ENCODE results near the gene FIS1.
"Not testable (repeated sequence)": the region's sequence is repeated elsewhere in the genome, so short reads cannot be mapped to it uniquely, and the experiment has no call there.

The FIS1 gene

DNA sequence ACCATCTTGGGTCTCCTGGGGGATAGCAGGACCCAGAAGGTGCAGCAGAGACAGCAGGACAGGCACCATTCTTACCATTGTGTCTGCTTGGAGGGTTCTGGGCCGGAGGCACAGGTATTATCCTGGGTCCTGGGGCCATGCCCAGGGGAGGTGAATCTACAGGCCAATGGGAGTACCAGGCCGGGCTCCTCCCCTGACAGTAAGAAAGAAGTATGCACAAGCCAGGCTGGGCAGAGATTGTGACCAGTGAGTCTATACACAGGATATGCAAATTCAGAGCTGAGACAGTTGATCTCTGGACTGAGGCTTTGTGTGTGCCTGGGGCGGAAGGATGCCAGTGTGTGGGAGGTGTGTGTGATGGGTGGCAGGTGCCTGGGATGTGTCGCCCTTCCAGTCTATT, 44.8 kb upstream of the FIS1 start:
- H3K4me3 ChIP-seq (ENCODE audit: control insufficient read depth in 1 of 7, extremely low read depth in 1 of 7, insufficient read depth in 4 of 7, low read depth in 2 of 7, low read length in 6 of 7); POLR2A ChIA-PET; H3K36me3 ChIP-seq (ENCODE audit: control insufficient read depth in 4 of 4, insufficient read depth in 4 of 4, low read length in 3 of 4); DNase-seq; H3K27ac ChIP-seq (ENCODE audit: insufficient read depth in 1 of 2, low read depth in 1 of 2, low read length in 2 of 2, poor library complexity in 1 of 2, severe bottlenecking in 2 of 2); H3K9me3 ChIP-seq (ENCODE audit: control extremely low read depth in 1 of 5, control insufficient read depth in 4 of 5, insufficient read depth in 2 of 5, low read depth in 1 of 5, low read length in 4 of 5): not testable (repeated sequence)
- peaks cover 0 to 34% (median 4%) of the 10 kb centered on the region in 5 experiments for H3K27me3 ChIP-seq (replicated peaks in 2 of 5; ENCODE audit: control insufficient read depth in 4 of 5, insufficient read depth in 5 of 5, low read length in 4 of 5)
- CTCF ChIA-PET = interaction anchor here (1.1 to 2.6 kb wide), 3 partner anchors 51 to 147 kb away, joined by 3 to 5 read pairs (median 3); no protein-coding TSS in a partner anchor
- peaks cover 0 to 13% (median 7%) of the 10 kb centered on the region in 4 experiments for H3K4me1 ChIP-seq (ENCODE audit: control extremely low read depth in 1 of 4, control insufficient read depth in 4 of 4, insufficient read depth in 4 of 4, low read length in 3 of 4)
- 100% methylated on average over 2 of the region's 4 CpGs for WGBS (ENCODE audit: insufficient coverage)

DNA sequence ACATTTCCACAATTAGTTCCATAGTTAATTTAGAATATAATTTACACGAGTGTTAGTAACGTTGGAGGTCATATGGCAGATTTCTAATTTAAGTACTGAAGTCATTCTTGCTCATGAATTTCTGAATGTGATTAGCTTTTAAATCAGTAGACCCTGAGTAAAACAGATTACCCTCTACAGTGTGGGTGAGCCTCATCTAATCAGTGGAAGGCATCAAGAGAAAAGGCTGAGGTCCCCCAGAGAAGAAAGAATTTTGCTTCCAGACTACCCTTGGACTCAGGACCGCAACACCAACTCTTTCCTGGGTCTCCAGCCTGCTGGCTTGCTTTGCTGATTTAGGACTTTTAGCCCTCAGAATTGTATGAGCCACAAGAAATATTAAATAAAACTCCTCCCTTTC, 43.6 kb upstream of the FIS1 start:
- ChIA-PET CTCF (no interaction called here), POLR2A (interaction anchor here (0.6 kb wide), 1 partner anchor 143 kb away, joined by 7 read pairs; no protein-coding TSS in a partner anchor)
- Histone ChIP-seq H3K27me3 (replicated peaks in 2 of 5; ENCODE audit: control insufficient read depth in 4 of 5, insufficient read depth in 5 of 5, low read length in 4 of 5) (peaks cover 0 to 25% (median 4%) of the 10 kb centered on the region in 5 experiments), H3K4me1 (ENCODE audit: control extremely low read depth in 1 of 4, control insufficient read depth in 4 of 4, insufficient read depth in 4 of 4, low read length in 3 of 4) (peaks cover 0 to 13% (median 7%) of the 10 kb centered on the region in 4 experiments), H3K36me3 (ENCODE audit: control insufficient read depth in 4 of 4, insufficient read depth in 4 of 4, low read length in 3 of 4) (no peaks in the 10 kb centered on the region), H3K4me3 (ENCODE audit: control insufficient read depth in 1 of 7, extremely low read depth in 1 of 7, insufficient read depth in 4 of 7, low read depth in 2 of 7, low read length in 6 of 7) (no peak overlapping the region), H3K27ac (ENCODE audit: insufficient read depth in 1 of 2, low read depth in 1 of 2, low read length in 2 of 2, poor library complexity in 1 of 2, severe bottlenecking in 2 of 2) (no peak overlapping the region), H3K9me3 (ENCODE audit: control extremely low read depth in 1 of 5, control insufficient read depth in 4 of 5, insufficient read depth in 2 of 5, low read depth in 1 of 5, low read length in 4 of 5) (no peaks in the 10 kb centered on the region)
- DNase-seq = no peak
- 100% methylated on average over 1 of the region's 3 CpGs for WGBS (ENCODE audit: insufficient coverage)

DNA sequence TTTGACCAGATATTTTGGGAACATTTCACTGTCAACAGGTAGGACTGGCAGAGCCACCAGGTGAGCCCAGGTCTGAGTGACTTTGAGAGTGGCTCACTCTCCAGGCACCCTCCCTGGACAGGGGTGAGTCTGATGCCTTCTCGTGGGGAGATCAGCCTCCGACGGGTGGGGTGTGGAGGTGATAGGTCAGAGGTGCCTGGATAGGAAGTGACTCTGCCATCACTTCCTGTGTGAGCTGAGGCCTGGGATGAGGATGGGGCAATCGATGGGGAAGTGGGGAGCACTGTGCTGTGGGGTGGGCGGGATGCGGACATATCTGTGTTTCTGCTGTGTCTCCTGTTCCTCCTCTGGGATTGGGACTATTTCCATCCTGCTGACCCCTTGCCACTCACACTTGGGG, 42.2 kb upstream of the FIS1 start:
- ChIA-PET POLR2A (no interaction called here), CTCF (no interaction called here)
- no peaks in the 10 kb centered on the region for H3K9me3 ChIP-seq (ENCODE audit: control extremely low read depth in 1 of 5, control insufficient read depth in 4 of 5, insufficient read depth in 2 of 5, low read depth in 1 of 5, low read length in 4 of 5)
- no peak overlapping the region for H3K27ac ChIP-seq (ENCODE audit: insufficient read depth in 1 of 2, low read depth in 1 of 2, low read length in 2 of 2, poor library complexity in 1 of 2, severe bottlenecking in 2 of 2)
- peaks cover 0 to 16% (median 9%) of the 10 kb centered on the region in 4 experiments for H3K4me1 ChIP-seq (ENCODE audit: control extremely low read depth in 1 of 4, control insufficient read depth in 4 of 4, insufficient read depth in 4 of 4, low read length in 3 of 4)
- peaks cover 0 to 13% (median 4%) of the 10 kb centered on the region in 5 experiments for H3K27me3 ChIP-seq (replicated peaks in 2 of 5; ENCODE audit: control insufficient read depth in 4 of 5, insufficient read depth in 5 of 5, low read length in 4 of 5)
- no peak for DNase-seq
- no peaks in the 10 kb centered on the region for H3K36me3 ChIP-seq (ENCODE audit: control insufficient read depth in 4 of 4, insufficient read depth in 4 of 4, low read length in 3 of 4)
- WGBS (ENCODE audit: insufficient coverage) = 71% methylated on average over 6 of the region's 6 CpGs
- H3K4me3 ChIP-seq (ENCODE audit: control insufficient read depth in 1 of 7, extremely low read depth in 1 of 7, insufficient read depth in 4 of 7, low read depth in 2 of 7, low read length in 6 of 7) = no peak overlapping the region

DNA sequence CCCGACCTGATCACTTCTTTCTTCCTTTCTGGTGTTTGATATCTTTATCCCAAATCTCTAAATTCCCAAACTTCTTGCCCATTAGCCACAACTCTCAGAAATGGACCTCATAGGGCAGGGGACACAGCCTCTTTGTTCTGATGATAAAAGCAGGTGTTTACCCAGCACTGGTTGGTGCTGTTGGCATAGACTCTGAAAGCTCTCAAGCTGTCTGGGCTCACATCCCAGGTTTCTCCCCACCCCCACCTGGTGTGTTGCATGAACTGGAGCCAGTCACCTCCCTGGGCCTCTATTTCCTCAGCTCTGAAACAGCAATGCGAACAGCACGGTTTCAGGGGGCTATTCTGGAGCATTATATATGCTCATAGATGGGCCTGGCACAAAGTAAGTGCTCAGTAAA, 41.0 kb upstream of the FIS1 start:
- H3K4me1 ChIP-seq (ENCODE audit: control extremely low read depth in 1 of 4, control insufficient read depth in 4 of 4, insufficient read depth in 4 of 4, low read length in 3 of 4) = peaks cover 0 to 16% (median 9%) of the 10 kb centered on the region in 4 experiments
- POLR2A ChIA-PET; H3K9me3 ChIP-seq (ENCODE audit: control extremely low read depth in 1 of 5, control insufficient read depth in 4 of 5, insufficient read depth in 2 of 5, low read depth in 1 of 5, low read length in 4 of 5); H3K36me3 ChIP-seq (ENCODE audit: control insufficient read depth in 4 of 4, insufficient read depth in 4 of 4, low read length in 3 of 4); H3K4me3 ChIP-seq (ENCODE audit: control insufficient read depth in 1 of 7, extremely low read depth in 1 of 7, insufficient read depth in 4 of 7, low read depth in 2 of 7, low read length in 6 of 7); DNase-seq; H3K27ac ChIP-seq (ENCODE audit: insufficient read depth in 1 of 2, low read depth in 1 of 2, low read length in 2 of 2, poor library complexity in 1 of 2, severe bottlenecking in 2 of 2); H3K27me3 ChIP-seq (replicated peaks in 2 of 5; ENCODE audit: control insufficient read depth in 4 of 5, insufficient read depth in 5 of 5, low read length in 4 of 5): not testable (repeated sequence)
- 100% methylated on average over 2 of the region's 3 CpGs for WGBS (ENCODE audit: insufficient coverage)
- CTCF ChIA-PET = interaction anchor here (0.8 to 1.2 kb wide), 3 partner anchors 51 to 142 kb away, joined by 3 to 6 read pairs (median 6); no protein-coding TSS in a partner anchor

DNA sequence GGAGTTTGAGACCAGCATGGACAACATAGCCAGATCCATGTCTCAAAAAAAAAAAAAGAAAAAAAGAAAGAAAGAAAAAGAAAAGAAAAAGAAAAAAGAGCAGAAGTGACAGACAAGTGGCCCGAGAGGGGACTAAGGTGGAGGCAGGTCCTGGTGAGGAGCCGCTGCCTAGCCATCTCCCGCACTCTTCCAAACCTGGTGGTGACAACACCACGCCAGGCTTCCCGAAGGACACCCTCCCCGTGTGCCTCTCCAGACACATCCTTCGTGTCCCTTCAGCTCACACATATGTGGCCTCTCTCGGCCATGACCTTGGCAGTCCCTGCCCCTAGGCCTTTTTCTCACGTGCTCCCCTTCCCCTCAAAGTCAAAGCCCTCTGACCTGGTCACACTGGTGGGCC, 40.3 kb upstream of the FIS1 start:
- 98% methylated on average over 6 of the region's 9 CpGs for WGBS (ENCODE audit: insufficient coverage)
- no peak overlapping the region for H3K4me3 ChIP-seq (ENCODE audit: control insufficient read depth in 1 of 7, extremely low read depth in 1 of 7, insufficient read depth in 4 of 7, low read depth in 2 of 7, low read length in 6 of 7)
- no peaks in the 10 kb centered on the region for H3K36me3 ChIP-seq (ENCODE audit: control insufficient read depth in 4 of 4, insufficient read depth in 4 of 4, low read length in 3 of 4)
- DNase-seq = no peak
- POLR2A ChIA-PET = no interaction called here
- H3K4me1 ChIP-seq (ENCODE audit: control extremely low read depth in 1 of 4, control insufficient read depth in 4 of 4, insufficient read depth in 4 of 4, low read length in 3 of 4) = peaks cover 0 to 16% (median 9%) of the 10 kb centered on the region in 4 experiments
- H3K27ac ChIP-seq (ENCODE audit: insufficient read depth in 1 of 2, low read depth in 1 of 2, low read length in 2 of 2, poor library complexity in 1 of 2, severe bottlenecking in 2 of 2) = no peak overlapping the region
- CTCF ChIA-PET = interaction anchor here (1.2 to 4.1 kb wide), 2 partner anchors 49 to 141 kb away, joined by 3 to 35 read pairs; partner anchors contain the start of gene CLDN15
- H3K27me3 ChIP-seq (replicated peaks in 2 of 5; ENCODE audit: control insufficient read depth in 4 of 5, insufficient read depth in 5 of 5, low read length in 4 of 5) = no peaks in the 10 kb centered on the region
- H3K9me3 ChIP-seq (ENCODE audit: control extremely low read depth in 1 of 5, control insufficient read depth in 4 of 5, insufficient read depth in 2 of 5, low read depth in 1 of 5, low read length in 4 of 5) = no peaks in the 10 kb centered on the region

DNA sequence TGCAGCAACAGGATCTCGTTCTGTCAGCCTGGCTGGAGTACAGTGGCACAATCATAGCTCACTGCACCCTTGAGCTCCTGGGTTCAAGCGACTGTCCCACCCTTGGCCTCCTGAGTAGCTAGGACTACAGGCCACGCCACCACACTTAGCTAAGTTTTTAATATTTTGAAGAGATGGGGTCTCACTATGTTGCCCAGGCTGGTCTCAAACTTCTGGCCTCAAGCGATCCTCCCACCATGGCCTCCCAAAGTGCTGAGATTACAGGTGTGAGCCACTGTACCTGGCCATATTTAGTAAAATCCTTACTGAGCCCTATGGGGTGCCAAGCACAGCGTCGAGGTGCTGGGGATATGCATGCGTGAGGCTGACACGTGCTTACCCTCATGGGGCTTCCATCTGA, 36.0 kb upstream of the FIS1 start:
- H3K4me1 ChIP-seq (ENCODE audit: control extremely low read depth in 1 of 4, control insufficient read depth in 4 of 4, insufficient read depth in 4 of 4, low read length in 3 of 4); H3K27me3 ChIP-seq (replicated peaks in 2 of 5; ENCODE audit: control insufficient read depth in 4 of 5, insufficient read depth in 5 of 5, low read length in 4 of 5); DNase-seq; H3K27ac ChIP-seq (ENCODE audit: insufficient read depth in 1 of 2, low read depth in 1 of 2, low read length in 2 of 2, poor library complexity in 1 of 2, severe bottlenecking in 2 of 2); POLR2A ChIA-PET; H3K9me3 ChIP-seq (ENCODE audit: control extremely low read depth in 1 of 5, control insufficient read depth in 4 of 5, insufficient read depth in 2 of 5, low read depth in 1 of 5, low read length in 4 of 5); H3K36me3 ChIP-seq (ENCODE audit: control insufficient read depth in 4 of 4, insufficient read depth in 4 of 4, low read length in 3 of 4); H3K4me3 ChIP-seq (ENCODE audit: control insufficient read depth in 1 of 7, extremely low read depth in 1 of 7, insufficient read depth in 4 of 7, low read depth in 2 of 7, low read length in 6 of 7): not testable (repeated sequence)
- 94% methylated on average over 7 of the region's 8 CpGs for WGBS (ENCODE audit: insufficient coverage)
- CTCF ChIA-PET = interaction anchor here (0.8 to 5.8 kb wide), 6 partner anchors 13 to 138 kb away, joined by 3 to 47 read pairs (median 6); partner anchors contain the start of genes PLOD3 and ZNHIT1

DNA sequence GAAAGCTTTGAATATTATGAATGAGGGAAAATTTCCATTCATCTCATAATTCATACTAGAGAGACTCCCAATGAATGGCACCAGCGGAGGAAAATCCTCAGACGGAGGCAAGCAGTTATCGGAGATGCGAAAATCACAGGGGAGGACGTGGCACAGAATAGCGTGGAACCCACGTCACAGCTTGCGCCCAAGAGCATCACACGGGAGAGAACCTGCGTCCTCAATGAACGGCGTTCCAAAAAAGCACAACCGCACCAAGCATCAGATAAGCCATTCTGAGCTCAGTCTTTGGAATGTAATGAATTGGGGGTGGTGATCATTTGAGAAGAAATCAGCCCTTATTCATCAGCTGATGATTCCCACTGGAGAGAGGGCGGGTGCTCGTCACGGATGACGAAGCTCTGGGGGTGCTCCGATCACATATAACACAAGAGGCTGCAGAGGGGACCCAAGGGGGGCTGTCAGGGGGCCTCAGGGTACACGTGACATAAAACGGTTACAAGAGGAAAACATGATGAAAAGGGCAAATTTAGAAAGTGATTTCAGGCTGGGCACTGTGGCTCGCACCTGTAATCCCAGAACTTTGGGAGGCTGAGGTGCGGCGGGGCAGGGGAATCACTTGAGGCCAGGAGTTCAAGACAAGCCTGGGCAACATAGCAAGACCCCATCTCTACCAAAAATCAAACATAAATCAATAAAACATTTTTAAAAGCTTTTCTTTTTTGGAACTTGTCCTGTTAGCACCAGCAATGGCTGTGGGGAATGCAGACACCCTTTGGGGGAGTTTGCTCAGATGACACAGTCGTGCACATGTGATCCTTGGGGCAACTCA, 33.8 kb upstream of the FIS1 start:
- H3K36me3 ChIP-seq (ENCODE audit: control insufficient read depth in 4 of 4, insufficient read depth in 4 of 4, low read length in 3 of 4) = no peaks in the 10 kb centered on the region
- 96% methylated on average over 19 of the region's 24 CpGs for WGBS (ENCODE audit: insufficient coverage)
- ChIA-PET CTCF (interaction anchor here (0.6 to 1.6 kb wide), 5 partner anchors 13 to 67 kb away, joined by 3 to 6 read pairs (median 3); partner anchors contain the start of genes PLOD3 and ZNHIT1), POLR2A (no interaction called here)
- peaks cover 0 to 3% (median 0%) of the 10 kb centered on the region in 5 experiments for H3K27me3 ChIP-seq (replicated peaks in 2 of 5; ENCODE audit: control insufficient read depth in 4 of 5, insufficient read depth in 5 of 5, low read length in 4 of 5)
- no peak overlapping the region for H3K27ac ChIP-seq (ENCODE audit: insufficient read depth in 1 of 2, low read depth in 1 of 2, low read length in 2 of 2, poor library complexity in 1 of 2, severe bottlenecking in 2 of 2)
- H3K4me1 ChIP-seq (ENCODE audit: control extremely low read depth in 1 of 4, control insufficient read depth in 4 of 4, insufficient read depth in 4 of 4, low read length in 3 of 4) = peaks cover 0 to 4% (median 1%) of the 10 kb centered on the region in 4 experiments
- no peak for DNase-seq
- H3K9me3 ChIP-seq (ENCODE audit: control extremely low read depth in 1 of 5, control insufficient read depth in 4 of 5, insufficient read depth in 2 of 5, low read depth in 1 of 5, low read length in 4 of 5) = no peaks in the 10 kb centered on the region
- no peak overlapping the region for H3K4me3 ChIP-seq (ENCODE audit: control insufficient read depth in 1 of 7, extremely low read depth in 1 of 7, insufficient read depth in 4 of 7, low read depth in 2 of 7, low read length in 6 of 7)
